H1 (cell line): ENCODE data around the gene IPO13.

ENCODE experiments used
- CTCF ChIP-seq, 3 experiments: IDR thresholded peaks; 1 replicate in 2 of 3; 2 replicates in 1 of 3; pipeline versions ENCODE4 v1.5.1 to v1.6.1; 2011; ENCODE audit warnings: low read length in 3 of 3, mild to moderate bottlenecking in 3 of 3, inconsistent platforms in 2 of 3, low read depth in 1 of 3, moderate library complexity in 1 of 3; ENCODE audit not compliant: insufficient read depth in 1 of 3; ENCODE audit errors: control extremely low read depth in 1 of 3
- EZH2 ChIP-seq: fragments of 200-600 bp; sonication (generic); IDR thresholded peaks from 2 replicates; pipeline ENCODE4 v1.7.1; 2012; ENCODE audit warnings: low read depth, mild to moderate bottlenecking, moderate library complexity, low read length, inconsistent platforms; ENCODE audit not compliant: severe bottlenecking
- POLR2A ChIP-seq, 2 experiments: IDR thresholded peaks; 1 replicate in 1 of 2; 2 replicates in 1 of 2; pipeline ENCODE4 v1.6.1; 2011; ENCODE audit warnings: low read depth in 2 of 2, low read length in 2 of 2, mild to moderate bottlenecking in 2 of 2; ENCODE audit errors: control extremely low read depth in 1 of 2
- YY1 ChIP-seq: IDR thresholded peaks from 2 replicates; pipeline ENCODE4 v1.6.1; 2011; ENCODE audit warnings: low read depth, mild to moderate bottlenecking, low read length

- TF ChIP-seq POLR2A (IDR thresholded peaks at IDR 0.05; ENCODE audit: control extremely low read depth in 1 of 2, low read depth in 2 of 2, low read length in 2 of 2) (no peak), EZH2 (no peak), CTCF (IDR thresholded peaks at IDR 0.05; ENCODE audit: control extremely low read depth in 1 of 3, insufficient read depth in 1 of 3, low read depth in 1 of 3, low read length in 3 of 3) (no peak), YY1 (no peak)
Observed at GRCh38 chr1:43998000-43998378, 51.2 kb downstream of the IPO13 start.
